ELR (cell line): Measurements from ENCODE around the gene VARS2.
"Not testable (repeated sequence)": the region's sequence is repeated elsewhere in the genome, so short reads cannot be mapped to it uniquely, and the experiment has no call there.

Source experiments
- DNase-seq: peaks from one replicate; pipeline ENCODE4 v3.0.0-alpha.2; 2015; ENCODE audit warnings: low read depth

Gene VARS2

DNA sequence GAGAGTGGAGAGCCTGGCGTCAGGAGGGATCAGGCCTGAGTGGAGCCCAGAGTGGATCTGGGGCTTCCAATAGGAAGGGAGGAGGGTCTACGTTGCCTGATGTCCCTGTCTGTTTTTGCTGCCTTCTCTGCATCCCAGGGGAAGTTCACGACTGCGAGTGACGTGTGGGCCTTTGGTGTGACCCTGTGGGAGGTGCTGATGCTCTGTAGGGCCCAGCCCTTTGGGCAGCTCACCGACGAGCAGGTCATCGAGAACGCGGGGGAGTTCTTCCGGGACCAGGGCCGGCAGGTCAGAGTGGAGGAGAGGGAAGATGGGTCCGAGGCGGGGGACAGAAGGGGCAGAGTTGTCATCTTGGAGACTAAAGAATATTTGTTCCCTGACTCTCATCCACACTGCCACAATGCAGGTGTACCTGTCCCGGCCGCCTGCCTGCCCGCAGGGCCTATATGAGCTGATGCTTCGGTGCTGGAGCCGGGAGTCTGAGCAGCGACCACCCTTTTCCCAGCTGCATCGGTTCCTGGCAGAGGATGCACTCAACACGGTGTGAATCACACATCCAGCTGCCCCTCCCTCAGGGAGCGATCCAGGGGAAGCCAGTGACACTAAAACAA is 15.2 kb upstream of the VARS2 start:
- no peak for DNase-seq

DNA sequence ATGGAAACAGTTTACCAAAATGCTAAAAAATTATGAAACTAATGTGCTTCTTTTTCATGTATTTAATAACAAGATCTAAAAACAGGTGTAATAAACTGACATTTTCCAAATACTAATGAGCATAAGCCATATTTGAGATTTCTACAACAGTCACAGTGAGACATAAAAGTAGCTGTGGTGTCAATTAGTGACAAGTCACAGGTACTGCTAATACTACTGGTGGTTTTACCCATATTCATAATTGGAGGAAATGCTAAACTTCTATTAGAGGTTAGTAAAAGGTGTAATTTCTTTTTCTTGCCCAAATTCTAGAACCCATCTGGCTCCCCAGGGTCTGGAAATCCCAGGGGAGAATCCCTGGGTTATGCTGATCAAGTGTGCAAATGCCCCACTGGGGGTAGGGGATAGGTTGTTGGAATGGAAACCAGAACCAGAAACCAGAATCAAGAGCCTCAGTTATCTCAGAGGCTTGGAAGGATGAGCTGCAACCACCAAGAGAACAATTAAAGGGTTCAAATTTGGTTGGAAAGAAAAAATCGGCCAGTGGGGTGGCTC is 13.1 kb upstream of the VARS2 start:
- DNase-seq: no peak

GRCh38 chr6:30901436-30901835 is 12.6 kb upstream of the VARS2 start:
- no peak for DNase-seq

DNA sequence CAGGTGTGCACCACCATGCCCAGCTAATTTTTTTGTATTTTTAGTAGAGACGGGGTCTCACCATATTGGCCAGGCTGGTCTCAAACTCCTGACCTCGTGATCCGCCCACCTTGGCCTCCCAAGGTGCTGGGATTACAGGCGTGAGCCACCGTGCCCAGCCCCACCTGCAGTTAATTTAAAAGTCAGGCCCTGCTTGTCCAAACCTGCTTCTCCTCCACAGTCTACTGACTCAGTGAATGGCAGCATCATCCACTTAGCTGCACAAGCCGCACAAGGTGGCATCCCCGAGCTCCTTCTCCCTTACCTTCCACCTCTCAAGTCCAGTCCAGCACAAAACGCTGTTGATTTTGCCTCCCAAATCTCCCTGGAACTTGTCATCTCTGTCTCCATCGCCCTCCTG is 11.8 kb upstream of the VARS2 start:
- not testable (repeated sequence) for DNase-seq

GRCh38 chr6:30902709-30903108 is 11.3 kb upstream of the VARS2 start:
- DNase-seq: no peak

- no peak for DNase-seq
Measured at GRCh38 chr6:30903236-30903635, 10.8 kb upstream of the VARS2 start.

DNA sequence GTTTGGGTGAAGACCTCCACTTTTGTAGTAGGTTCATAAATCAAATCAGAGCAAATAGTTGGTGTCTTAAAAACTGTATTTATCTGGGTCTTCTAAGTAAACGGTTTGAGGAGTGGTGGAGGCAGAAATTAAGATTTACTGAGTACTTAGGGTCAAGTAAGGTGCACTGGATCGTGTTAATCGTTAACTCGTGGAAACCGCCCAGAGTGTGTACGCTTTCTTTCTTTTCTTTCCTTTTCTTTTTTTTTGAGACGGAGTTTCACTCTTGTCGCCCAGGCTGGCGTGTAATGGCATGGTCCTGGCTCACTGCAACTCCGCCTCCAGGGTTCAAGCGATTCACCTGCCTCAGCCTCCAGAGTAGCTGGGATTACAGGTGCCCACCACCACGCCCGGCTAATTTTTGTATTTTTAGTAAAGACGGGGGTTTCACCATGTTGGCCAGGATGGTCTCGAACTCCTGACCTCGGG is 6.7 kb upstream of the VARS2 start:
- not testable (repeated sequence) for DNase-seq

- peak; percentile 100 for DNase-seq
Measured at GRCh38 chr6:30907758-30908591, 6.1 kb upstream of the VARS2 start, which contains the start of gene GTF2H4. TSS of gene GTF2H4 (plus strand) at chr6:30908207.

DNA sequence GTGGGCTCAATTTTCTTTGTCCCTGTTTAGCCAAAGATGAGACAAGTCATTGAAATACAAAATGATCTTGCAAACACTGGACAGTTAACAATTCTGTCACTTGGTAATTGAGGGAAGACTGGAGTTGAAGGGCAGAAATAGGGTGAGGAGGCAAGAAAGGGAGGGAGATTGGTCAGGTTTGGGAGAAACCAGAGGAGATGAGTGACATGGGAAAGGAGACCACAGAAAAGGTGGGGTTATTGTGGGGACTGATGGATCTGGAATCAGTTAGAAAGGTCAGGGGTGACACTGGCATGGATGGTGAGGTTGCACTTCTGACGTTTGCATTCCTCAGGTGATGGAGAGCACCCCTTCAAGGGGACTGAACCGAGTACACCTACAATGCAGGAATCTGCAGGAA is 5.3 kb upstream of the VARS2 start:
- no peak for DNase-seq

- not testable (repeated sequence) for DNase-seq
Measured at GRCh38 chr6:30910473-30910872, 3.6 kb upstream of the VARS2 start.

GRCh38 chr6:30912746-30913520 is 1.1 kb upstream of the VARS2 start:
- no peak for DNase-seq

- DNase-seq: no peak
Measured at GRCh38 chr6:30913721-30914075, 340 bp upstream of the VARS2 start.

- DNase-seq: no peak
Measured at GRCh38 chr6:30914854-30915590, 984 bp downstream of the VARS2 start.

DNA sequence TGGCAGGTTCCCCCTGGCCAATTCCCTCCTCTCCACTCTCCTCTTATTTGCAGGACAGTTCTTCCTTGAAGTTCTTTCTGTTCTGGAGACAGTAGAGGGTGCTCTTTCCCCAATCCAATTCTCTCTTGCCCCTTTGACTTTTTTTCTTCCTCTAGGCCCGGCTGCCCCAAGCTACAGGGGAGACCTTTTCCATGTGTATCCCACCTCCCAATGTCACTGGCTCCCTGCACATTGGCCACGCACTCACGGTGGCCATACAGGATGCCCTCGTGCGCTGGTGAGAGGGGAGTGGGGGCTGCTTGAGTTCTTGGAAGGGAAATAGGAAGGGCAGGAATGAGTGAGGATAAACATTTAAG is 1.5 kb downstream of the VARS2 start:
- DNase-seq: peak; percentile 76

- no peak for DNase-seq
Measured at GRCh38 chr6:30917041-30917440, 3.0 kb downstream of the VARS2 start.

GRCh38 chr6:30917487-30917886 is 3.4 kb downstream of the VARS2 start:
- no peak for DNase-seq

DNA sequence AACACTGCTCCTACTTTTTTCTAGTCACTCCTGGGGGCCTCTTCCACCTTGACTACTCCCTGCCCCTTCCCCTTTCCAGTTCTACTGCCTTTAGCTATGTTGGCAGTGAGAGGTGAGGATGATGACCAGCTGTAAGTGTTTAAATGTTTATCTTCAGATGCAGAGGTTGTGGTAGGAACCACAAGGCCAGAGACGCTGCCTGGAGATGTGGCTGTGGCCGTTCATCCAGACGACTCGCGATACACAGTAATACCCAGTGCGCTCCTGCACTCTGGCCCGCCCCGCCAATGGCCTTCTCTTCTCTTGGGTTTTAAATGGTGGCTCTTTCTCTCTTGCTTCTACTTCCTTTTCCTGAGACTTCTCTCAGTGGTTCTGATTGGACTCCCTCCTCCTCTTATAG is 4.6 kb downstream of the VARS2 start:
- DNase-seq: no peak

- no peak for DNase-seq
Measured at GRCh38 chr6:30922447-30922852, 8.4 kb downstream of the VARS2 start.

GRCh38 chr6:30924040-30924627 is 10.1 kb downstream of the VARS2 start:
- DNase-seq: not testable (repeated sequence)

GRCh38 chr6:30926644-30927043 is 12.6 kb downstream of the VARS2 start:
- DNase-seq: no peak

- not testable (repeated sequence) for DNase-seq
Measured at GRCh38 chr6:30927080-30927479, 13.0 kb downstream of the VARS2 start.
